WTC11 (cell line): Measurements from ENCODE around the gene ADAMTS5.

Experiments used
- CREB1 ChIP-seq: sonication (generic); formaldehyde crosslinking; IDR thresholded peaks from 2 replicates; pipeline ENCODE4 v1.8.0; 2023; ENCODE audit warnings: mild to moderate bottlenecking, missing genetic modification reagents
- E2F4 ChIP-seq: sonication (generic); formaldehyde crosslinking; IDR thresholded peaks from 2 replicates; pipeline ENCODE4 v1.8.1; 2022; ENCODE audit warnings: low read depth, mild to moderate bottlenecking, moderate library complexity, missing genetic modification reagents, borderline replicate concordance
- JUN ChIP-seq: sonication (generic); formaldehyde crosslinking; IDR thresholded peaks from 2 replicates; pipeline ENCODE4 v1.8.0; 2023; ENCODE audit warnings: mild to moderate bottlenecking, missing genetic modification reagents
- KAT7 ChIP-seq: sonication (generic); formaldehyde crosslinking; IDR thresholded peaks from 2 replicates; pipeline ENCODE4 v1.8.1; 2023; ENCODE audit warnings: missing genetic modification reagents, mild to moderate bottlenecking, borderline replicate concordance
- NR3C1 ChIP-seq: sonication (generic); formaldehyde crosslinking; conservative IDR thresholded peaks from 2 replicates; pipeline ENCODE4 v1.8.1; 2023; ENCODE audit warnings: low read depth, mild to moderate bottlenecking, missing genetic modification reagents
- TF ChIP-seq, protein P1 (sequence below): fragments of 200-600 bp; IDR thresholded peaks from 2 replicates; pipeline ENCODE4 v1.8.0; 2022; ENCODE audit warnings: antibody characterized with exemption

DNA sequence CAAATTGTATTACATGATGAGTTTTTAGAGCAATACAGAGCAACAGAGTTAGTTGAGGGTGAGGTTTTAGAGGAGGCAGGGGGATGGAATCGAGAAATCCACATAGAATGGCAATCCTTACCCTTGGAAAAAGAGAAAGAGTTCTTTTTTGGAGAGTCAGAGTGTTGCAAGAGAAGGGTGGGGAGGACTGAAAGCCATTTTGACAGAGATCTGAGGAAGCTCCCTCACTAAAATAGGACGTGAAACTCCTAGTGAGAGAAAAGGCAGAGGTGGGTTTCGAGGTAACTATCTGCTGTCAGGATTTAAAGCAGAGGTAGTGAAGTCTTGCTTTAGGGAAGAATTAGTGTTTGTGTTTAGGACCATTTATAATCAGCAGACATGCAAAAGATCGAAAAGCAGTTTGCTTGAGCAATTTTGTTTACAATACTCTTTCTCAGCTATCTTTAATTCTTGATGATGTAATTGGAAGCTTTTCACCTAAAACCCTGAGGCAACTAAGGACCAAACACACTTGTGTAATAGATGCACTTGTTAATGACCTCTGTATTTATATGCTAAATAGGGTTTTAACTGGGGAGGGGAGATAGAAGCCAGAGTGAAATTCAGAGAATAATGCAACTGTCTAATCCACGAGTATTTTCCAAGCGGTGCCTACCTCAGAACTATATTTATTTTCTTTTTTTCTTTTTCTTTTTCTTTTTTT, 20.0 kb downstream of the ADAMTS5 start:
- TF ChIP-seq NR3C1 (CRISPR knock-in tag): no peak
- no peak for TF ChIP-seq KAT7 (CRISPR knock-in tag)
- TF ChIP-seq, protein P1, sequence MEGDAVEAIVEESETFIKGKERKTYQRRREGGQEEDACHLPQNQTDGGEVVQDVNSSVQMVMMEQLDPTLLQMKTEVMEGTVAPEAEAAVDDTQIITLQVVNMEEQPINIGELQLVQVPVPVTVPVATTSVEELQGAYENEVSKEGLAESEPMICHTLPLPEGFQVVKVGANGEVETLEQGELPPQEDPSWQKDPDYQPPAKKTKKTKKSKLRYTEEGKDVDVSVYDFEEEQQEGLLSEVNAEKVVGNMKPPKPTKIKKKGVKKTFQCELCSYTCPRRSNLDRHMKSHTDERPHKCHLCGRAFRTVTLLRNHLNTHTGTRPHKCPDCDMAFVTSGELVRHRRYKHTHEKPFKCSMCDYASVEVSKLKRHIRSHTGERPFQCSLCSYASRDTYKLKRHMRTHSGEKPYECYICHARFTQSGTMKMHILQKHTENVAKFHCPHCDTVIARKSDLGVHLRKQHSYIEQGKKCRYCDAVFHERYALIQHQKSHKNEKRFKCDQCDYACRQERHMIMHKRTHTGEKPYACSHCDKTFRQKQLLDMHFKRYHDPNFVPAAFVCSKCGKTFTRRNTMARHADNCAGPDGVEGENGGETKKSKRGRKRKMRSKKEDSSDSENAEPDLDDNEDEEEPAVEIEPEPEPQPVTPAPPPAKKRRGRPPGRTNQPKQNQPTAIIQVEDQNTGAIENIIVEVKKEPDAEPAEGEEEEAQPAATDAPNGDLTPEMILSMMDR: no peak
- TF ChIP-seq CREB1 (CRISPR knock-in tag): no peak
- TF ChIP-seq E2F4 (CRISPR knock-in tag): no peak
- no peak for TF ChIP-seq JUN
